Upper lobe of left lung (tissue), 4 donors: ENCODE measurements around the gene CPN1.

Source experiments
- CTCF ChIP-seq, 6 experiments: fragments of 450-650 bp in 4 of 6; fragments of 200-600 bp in 2 of 6; sonication (generic) in 2 of 6; IDR thresholded peaks; one replicate each; pipeline ENCODE4 v1.5.1; 2016 to 2019; ENCODE audit warnings: antibody characterized with exemption in 6 of 6
- POLR2AphosphoS5 ChIP-seq, 2 donors: sonication (generic); formaldehyde crosslinking; IDR thresholded peaks; one replicate each; pipeline ENCODE4 v1.5.1; 2017; ENCODE audit warnings: antibody characterized with exemption in 2 of 2

GRCh38 chr10:100072514-100072913 lies 9.2 kb downstream of the CPN1 start:
- no peak for TF ChIP-seq CTCF (IDR thresholded peaks at IDR 0.05)
- no peak for TF ChIP-seq POLR2AphosphoS5 (IDR thresholded peaks at IDR 0.05)
